Nephron progenitor cell (in vitro differentiated cells): Measurements from ENCODE around the gene MTHFD1L.

Experiments used
- DNase-seq: peaks from one replicate; pipeline ENCODE4 v3.0.0; 2021
- H3K27ac Mint-ChIP-seq: 2 replicates; pipeline ENCODE4 v1.8.0; 2021; ENCODE audit warnings: mild to moderate bottlenecking, moderate library complexity, mixed read lengths
- H3K27me3 Mint-ChIP-seq: 2 replicates; pipeline ENCODE4 v1.8.0; 2021; ENCODE audit warnings: mild to moderate bottlenecking, low read depth, mixed read lengths; ENCODE audit not compliant: poor library complexity
- H3K36me3 Mint-ChIP-seq: 2 replicates; pipeline ENCODE4 v1.8.0; 2021; ENCODE audit warnings: low read depth, mixed read lengths
- H3K4me1 Mint-ChIP-seq: 2 replicates; pipeline ENCODE4 v1.8.0; 2021; ENCODE audit warnings: mixed read lengths
- H3K4me3 Mint-ChIP-seq: 2 replicates; pipeline ENCODE4 v1.8.0; 2021; ENCODE audit warnings: mild to moderate bottlenecking, moderate library complexity, mixed read lengths
- H3K9me3 Mint-ChIP-seq: 2 replicates; pipeline ENCODE4 v1.8.0; 2021; ENCODE audit warnings: mild to moderate bottlenecking, moderate library complexity, mixed read lengths
- TF ChIP-seq, protein P1 (sequence below): fragments of 200-600 bp; sonication (generic); IDR thresholded peaks from 2 replicates; pipeline ENCODE4 v1.5.0; 2021; ENCODE audit warnings: antibody characterized with exemption

The MTHFD1L gene

GRCh38 chr6:151060766-151061531 is 195.4 kb downstream of the MTHFD1L start:
- peak overlapping the region; percentile 97 for H3K27ac Mint-ChIP-seq
- no peaks in the 10 kb centered on the region for H3K9me3 Mint-ChIP-seq
- peaks cover 80% of the 10 kb centered on the region for H3K4me1 Mint-ChIP-seq
- peak overlapping the region; percentile 56 for H3K4me3 Mint-ChIP-seq
- H3K36me3 Mint-ChIP-seq, result peaks cover 15% of the 10 kb centered on the region
- no peak for DNase-seq
- TF ChIP-seq, protein P1, sequence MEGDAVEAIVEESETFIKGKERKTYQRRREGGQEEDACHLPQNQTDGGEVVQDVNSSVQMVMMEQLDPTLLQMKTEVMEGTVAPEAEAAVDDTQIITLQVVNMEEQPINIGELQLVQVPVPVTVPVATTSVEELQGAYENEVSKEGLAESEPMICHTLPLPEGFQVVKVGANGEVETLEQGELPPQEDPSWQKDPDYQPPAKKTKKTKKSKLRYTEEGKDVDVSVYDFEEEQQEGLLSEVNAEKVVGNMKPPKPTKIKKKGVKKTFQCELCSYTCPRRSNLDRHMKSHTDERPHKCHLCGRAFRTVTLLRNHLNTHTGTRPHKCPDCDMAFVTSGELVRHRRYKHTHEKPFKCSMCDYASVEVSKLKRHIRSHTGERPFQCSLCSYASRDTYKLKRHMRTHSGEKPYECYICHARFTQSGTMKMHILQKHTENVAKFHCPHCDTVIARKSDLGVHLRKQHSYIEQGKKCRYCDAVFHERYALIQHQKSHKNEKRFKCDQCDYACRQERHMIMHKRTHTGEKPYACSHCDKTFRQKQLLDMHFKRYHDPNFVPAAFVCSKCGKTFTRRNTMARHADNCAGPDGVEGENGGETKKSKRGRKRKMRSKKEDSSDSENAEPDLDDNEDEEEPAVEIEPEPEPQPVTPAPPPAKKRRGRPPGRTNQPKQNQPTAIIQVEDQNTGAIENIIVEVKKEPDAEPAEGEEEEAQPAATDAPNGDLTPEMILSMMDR, result no peak
- H3K27me3 Mint-ChIP-seq, result no peaks in the 10 kb centered on the region

GRCh38 chr6:151063352-151063751 is 197.8 kb downstream of the MTHFD1L start:
- no peak for DNase-seq
- Mint-ChIP-seq H3K27ac (no peak overlapping the region), H3K4me3 (no peak overlapping the region), H3K36me3 (peaks cover 31% of the 10 kb centered on the region), H3K27me3 (no peaks in the 10 kb centered on the region), H3K4me1 (peaks cover 65% of the 10 kb centered on the region), H3K9me3 (peaks cover 9% of the 10 kb centered on the region)
- TF ChIP-seq, protein P1, result no peak

DNA sequence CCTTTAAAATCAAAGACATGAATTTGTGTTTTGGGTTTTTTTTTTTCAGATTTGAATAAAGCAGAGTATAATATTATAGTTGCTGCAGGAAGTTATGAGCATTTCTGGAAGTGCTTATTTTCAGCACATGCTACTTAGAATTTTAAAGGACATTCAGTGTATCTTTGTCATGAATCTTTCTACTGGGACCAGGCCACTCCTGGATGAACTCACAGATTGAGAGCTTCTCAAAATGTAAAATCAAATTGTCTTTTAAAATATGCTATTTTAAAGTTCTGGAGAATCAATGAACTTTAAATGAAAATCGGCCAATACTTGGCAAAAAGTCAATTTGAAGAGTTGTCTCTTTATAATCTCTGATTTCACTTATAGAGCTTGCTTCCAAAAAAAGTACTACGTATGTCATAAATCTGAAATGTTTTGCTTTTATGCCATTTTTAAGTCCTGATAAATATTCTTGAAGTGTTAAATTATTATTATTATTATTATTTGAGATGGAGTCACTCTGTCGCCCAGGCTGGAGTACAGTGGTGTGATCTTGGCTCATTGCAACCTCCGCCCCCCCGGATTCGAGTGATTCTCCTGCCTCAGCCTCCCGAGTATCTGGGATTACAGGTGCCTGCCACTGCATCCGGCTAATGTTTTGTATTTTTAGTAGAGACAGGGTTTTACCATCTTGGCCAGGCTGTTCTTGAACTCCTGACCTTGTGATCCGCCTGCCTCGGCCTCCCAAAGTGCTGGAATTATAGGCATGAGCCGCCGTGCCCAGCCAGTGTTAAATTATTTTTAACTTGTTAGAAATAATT is 198.5 kb downstream of the MTHFD1L start:
- H3K4me3 Mint-ChIP-seq, result no peak overlapping the region
- peaks cover 10% of the 10 kb centered on the region for H3K9me3 Mint-ChIP-seq
- DNase-seq, result no peak
- TF ChIP-seq, protein P1, result no peak
- H3K36me3 Mint-ChIP-seq, result peaks cover 37% of the 10 kb centered on the region
- peaks cover 65% of the 10 kb centered on the region for H3K4me1 Mint-ChIP-seq
- no peaks in the 10 kb centered on the region for H3K27me3 Mint-ChIP-seq
- H3K27ac Mint-ChIP-seq, result no peak overlapping the region

- Mint-ChIP-seq H3K4me1 (peaks cover 63% of the 10 kb centered on the region), H3K27ac (peak overlapping the region; percentile 80), H3K4me3 (no peak overlapping the region), H3K36me3 (peaks cover 49% of the 10 kb centered on the region), H3K27me3 (no peaks in the 10 kb centered on the region), H3K9me3 (peaks cover 20% of the 10 kb centered on the region)
- no peak for DNase-seq
- TF ChIP-seq, protein P1, result no peak
Measured at GRCh38 chr6:151065027-151065815, 199.7 kb downstream of the MTHFD1L start.

DNA sequence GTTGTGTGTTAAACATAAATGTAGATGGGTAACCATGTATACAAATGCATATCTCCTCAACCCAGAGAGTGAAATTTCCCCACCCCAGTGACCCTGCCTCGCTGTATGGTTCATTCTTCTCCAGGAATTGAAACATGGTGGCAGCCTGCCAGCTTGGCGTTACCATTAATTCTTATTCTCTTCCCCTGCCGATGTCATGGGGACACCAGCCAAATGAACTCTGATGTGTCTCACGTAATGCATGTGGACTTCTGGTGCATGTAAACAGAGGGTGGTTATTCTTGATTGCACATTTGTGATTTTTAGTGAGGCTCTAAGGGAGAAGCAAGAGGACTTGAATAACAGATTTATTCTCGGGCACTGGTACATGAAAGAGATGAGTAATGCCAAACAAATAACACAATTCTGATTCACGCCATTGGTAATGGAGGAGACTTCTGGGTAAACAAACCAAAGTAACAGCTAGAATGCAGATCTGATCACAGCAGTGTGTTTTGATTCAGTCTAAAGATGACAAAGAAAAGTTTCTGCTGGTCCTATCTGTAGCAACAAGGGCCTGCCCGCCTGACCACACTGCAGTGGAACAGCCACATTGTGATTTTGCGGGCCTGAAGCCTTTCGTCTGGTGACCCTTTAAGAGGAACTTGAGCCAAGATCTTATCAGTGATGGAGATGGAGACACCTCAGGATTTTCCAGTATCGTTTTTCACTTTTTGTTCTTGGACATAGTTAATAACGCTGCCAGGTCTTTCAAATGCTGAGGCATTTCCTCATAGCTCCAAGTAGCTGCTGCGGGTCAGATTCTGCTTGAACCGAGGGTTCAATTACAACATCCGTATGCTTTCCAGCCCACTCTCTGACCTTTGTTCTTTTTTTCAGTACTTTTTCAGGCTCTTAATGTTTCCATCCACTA is 202.4 kb downstream of the MTHFD1L start:
- Mint-ChIP-seq H3K27ac (peak overlapping the region; percentile 92), H3K9me3 (peaks cover 35% of the 10 kb centered on the region), H3K27me3 (no peaks in the 10 kb centered on the region), H3K4me1 (peaks cover 53% of the 10 kb centered on the region), H3K4me3 (no peak overlapping the region), H3K36me3 (peaks cover 64% of the 10 kb centered on the region)
- DNase-seq, result no peak
- TF ChIP-seq, protein P1, result no peak
